Esophagus squamous epithelium (tissue), 5 donors: ENCODE results near the gene NEFH. TPM values are rescaled to one million over a fixed set of nuclear protein-coding genes. Genes with fewer than 3 reads are reported as not detected.

Experiments used
- DNase-seq: peaks from one replicate; lab custom pipeline; 2025; lab: John Stamatoyannopoulos, UW
- H3K27ac ChIP-seq, 4 donors: fragments of 200-600 bp; sonication (generic); one replicate each; pipeline ENCODE4 v1.5.1; 2016 to 2019; ENCODE audit warnings: mild to moderate bottlenecking in 1 of 4
- H3K27me3 ChIP-seq, 4 donors: fragments of 200-600 bp; sonication (generic); 1 replicate in 3 of 4; 2 replicates in 1 of 4; pipeline versions ENCODE4 v1.5.1 to v1.6.0; 2017 to 2021; ENCODE audit warnings: antibody characterized with exemption in 1 of 4
- H3K36me3 ChIP-seq, 3 donors: fragments of 200-600 bp; sonication (generic); one replicate each; pipeline ENCODE4 v1.5.1; 2016 to 2019
- H3K4me1 ChIP-seq, 3 donors: fragments of 200-600 bp; sonication (generic); one replicate each; pipeline ENCODE4 v1.5.1; 2017 to 2019
- H3K4me3 ChIP-seq, 4 donors: fragments of 200-600 bp; sonication (generic); 1 replicate in 3 of 4; 2 replicates in 1 of 4; pipeline ENCODE4 v1.5.1; 2016 to 2019; ENCODE audit warnings: mild to moderate bottlenecking in 2 of 4, moderate library complexity in 1 of 4
- H3K9me3 ChIP-seq, 3 donors: fragments of 200-600 bp; sonication (generic); one replicate each; pipeline ENCODE4 v1.5.1; 2016 to 2019
- POLR2A ChIP-seq, 4 donors: fragments of 450-650 bp; IDR thresholded peaks; one replicate each; pipeline ENCODE4 v1.6.1; 2017; ENCODE audit warnings: antibody characterized with exemption in 4 of 4, mild to moderate bottlenecking in 4 of 4, moderate library complexity in 3 of 4
- WGBS, 2 donors: methylation state at CpG; one replicate each; pipeline ENCODE4 v1.1.5; 2018; 5-methylcytosine and 5-hydroxymethylcytosine counted together
- intact Hi-C: fragments of 100-400 bp; cut with DNase I; formaldehyde crosslinking; loops from one replicate; pipeline ENCODE4 v1.15.0; 2022
- total RNA-seq, 4 donors: library from RNA; depleted of rRNA; stranded (reverse); fragments of >200 nt; gene quantifications; one replicate each; pipeline ENCODE4 v1.1.0, GENCODE V29; 2016
- TF ChIP-seq, protein P1 (sequence below), 6 experiments: fragments of 450-650 bp in 4 of 6; fragments of 200-600 bp in 2 of 6; sonication (generic) in 2 of 6; IDR thresholded peaks; one replicate each; pipeline ENCODE4 v1.5.1; 2016 to 2019; ENCODE audit warnings: antibody characterized with exemption in 6 of 6, mild to moderate bottlenecking in 4 of 6, moderate library complexity in 4 of 6
- donor health status: DM: yes; HTN: yes; CAD: no.

NEFH gene
- total RNA-seq, 4 donors from 2014 or later: 0.44 to 0.95 TPM; not detected in 2

GRCh38 chr22:29445508-29445907, 34.5 kb upstream of the NEFH start:
- no peaks in the 10 kb centered on the region for H3K9me3 ChIP-seq
- intact Hi-C loops: no loop called here
- no peaks in the 10 kb centered on the region for H3K4me1 ChIP-seq
- no peaks in the 10 kb centered on the region for H3K36me3 ChIP-seq
- peaks cover 0 to 27% (median 0%) of the 10 kb centered on the region in 4 donors for H3K27me3 ChIP-seq
- TF ChIP-seq, protein P1, sequence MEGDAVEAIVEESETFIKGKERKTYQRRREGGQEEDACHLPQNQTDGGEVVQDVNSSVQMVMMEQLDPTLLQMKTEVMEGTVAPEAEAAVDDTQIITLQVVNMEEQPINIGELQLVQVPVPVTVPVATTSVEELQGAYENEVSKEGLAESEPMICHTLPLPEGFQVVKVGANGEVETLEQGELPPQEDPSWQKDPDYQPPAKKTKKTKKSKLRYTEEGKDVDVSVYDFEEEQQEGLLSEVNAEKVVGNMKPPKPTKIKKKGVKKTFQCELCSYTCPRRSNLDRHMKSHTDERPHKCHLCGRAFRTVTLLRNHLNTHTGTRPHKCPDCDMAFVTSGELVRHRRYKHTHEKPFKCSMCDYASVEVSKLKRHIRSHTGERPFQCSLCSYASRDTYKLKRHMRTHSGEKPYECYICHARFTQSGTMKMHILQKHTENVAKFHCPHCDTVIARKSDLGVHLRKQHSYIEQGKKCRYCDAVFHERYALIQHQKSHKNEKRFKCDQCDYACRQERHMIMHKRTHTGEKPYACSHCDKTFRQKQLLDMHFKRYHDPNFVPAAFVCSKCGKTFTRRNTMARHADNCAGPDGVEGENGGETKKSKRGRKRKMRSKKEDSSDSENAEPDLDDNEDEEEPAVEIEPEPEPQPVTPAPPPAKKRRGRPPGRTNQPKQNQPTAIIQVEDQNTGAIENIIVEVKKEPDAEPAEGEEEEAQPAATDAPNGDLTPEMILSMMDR (IDR thresholded peaks at IDR 0.05): no peak
- TF ChIP-seq POLR2A (IDR thresholded peaks at IDR 0.05): no peak
- DNase-seq: no peak
- no peak overlapping the region for H3K4me3 ChIP-seq
- 79 to 81% methylated on average over 4 of the region's 4 CpGs for WGBS, 2 donors
- no peak overlapping the region for H3K27ac ChIP-seq

GRCh38 chr22:29447906-29448305, 32.1 kb upstream of the NEFH start:
- Histone ChIP-seq H3K4me3 (no peak overlapping the region), H3K36me3 (no peaks in the 10 kb centered on the region), H3K27ac (no peak overlapping the region), H3K9me3 (no peaks in the 10 kb centered on the region), H3K4me1 (no peaks in the 10 kb centered on the region), H3K27me3 (peaks cover 0 to 24% (median 0%) of the 10 kb centered on the region in 4 donors)
- intact Hi-C loops: no loop called here
- TF ChIP-seq, protein P1 (IDR thresholded peaks at IDR 0.05): no peak
- TF ChIP-seq POLR2A (IDR thresholded peaks at IDR 0.05): no peak
- no peak for DNase-seq
- 82 to 83% methylated on average over 2 to 4 of the region's 5 CpGs for WGBS, 2 donors

- DNase-seq: no peak
- no peaks in the 10 kb centered on the region for H3K36me3 ChIP-seq
- H3K4me1 ChIP-seq: no peaks in the 10 kb centered on the region
- H3K9me3 ChIP-seq: no peaks in the 10 kb centered on the region
- no peak for TF ChIP-seq POLR2A (IDR thresholded peaks at IDR 0.05)
- TF ChIP-seq, protein P1 (IDR thresholded peaks at IDR 0.05): no peak
- intact Hi-C loops: no loop called here
- peaks cover 0 to 15% (median 0%) of the 10 kb centered on the region in 4 donors for H3K27me3 ChIP-seq
- no peak overlapping the region for H3K27ac ChIP-seq
- no peak overlapping the region for H3K4me3 ChIP-seq
- WGBS, 2 donors: 86 to 88% methylated on average over 9 to 10 of the region's 11 CpGs
These were observed 30.6 kb upstream of the NEFH start for GRCh38 chr22:29449296-29449875.

DNA sequence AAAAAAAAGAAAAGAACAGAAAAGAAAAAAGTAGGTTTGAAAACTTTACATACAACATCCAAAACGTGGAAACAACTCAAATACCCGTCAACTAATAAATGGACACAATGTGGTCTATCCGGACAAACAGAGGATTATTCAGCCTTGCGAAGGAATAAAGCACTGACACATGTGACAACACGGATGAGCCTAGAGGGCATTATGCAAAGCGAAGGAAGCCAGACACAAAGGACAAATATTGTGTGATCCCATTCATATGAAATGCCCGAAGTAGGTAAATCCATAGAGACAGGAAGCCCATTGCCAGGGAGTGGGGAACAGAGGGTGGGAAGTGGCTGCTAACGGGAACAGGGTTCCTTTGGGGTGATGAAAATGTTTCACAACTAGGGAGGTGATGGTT, 29.8 kb upstream of the NEFH start:
- intact Hi-C loops: no loop called here
- Histone ChIP-seq H3K27me3 (peaks cover 0 to 7% (median 0%) of the 10 kb centered on the region in 4 donors), H3K36me3 (no peaks in the 10 kb centered on the region), H3K4me1 (no peaks in the 10 kb centered on the region), H3K4me3 (no peak overlapping the region), H3K27ac (no peak overlapping the region), H3K9me3 (no peaks in the 10 kb centered on the region)
- TF ChIP-seq POLR2A (IDR thresholded peaks at IDR 0.05): no peak
- TF ChIP-seq, protein P1 (IDR thresholded peaks at IDR 0.05): no peak
- 33 to 46% methylated on average over 8 of the region's 8 CpGs for WGBS, 2 donors
- no peak for DNase-seq

DNA sequence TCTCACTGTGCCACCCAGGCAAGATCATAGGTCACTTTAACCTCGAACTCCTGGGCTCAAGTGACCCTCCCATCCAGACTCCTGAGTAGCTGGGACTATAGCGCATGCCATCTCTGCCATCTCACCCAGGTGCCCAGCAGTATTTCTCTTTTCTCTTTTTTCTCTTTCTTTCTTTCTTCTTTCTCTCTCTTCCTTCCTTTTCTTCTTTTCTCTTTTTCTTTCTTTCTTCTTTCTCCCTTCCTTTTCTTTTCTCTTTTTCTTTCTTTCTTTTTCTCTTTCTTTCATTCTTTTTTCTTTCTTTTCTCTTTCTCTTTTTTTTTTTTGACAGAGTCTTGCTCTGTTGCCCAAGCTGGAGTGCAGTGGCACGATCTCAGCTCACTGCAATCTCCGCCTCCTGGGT, 28.2 kb upstream of the NEFH start:
- no peak for TF ChIP-seq POLR2A (IDR thresholded peaks at IDR 0.05)
- TF ChIP-seq, protein P1 (IDR thresholded peaks at IDR 0.05): no peak
- Histone ChIP-seq H3K27ac (no peak overlapping the region), H3K9me3 (no peaks in the 10 kb centered on the region), H3K4me1 (no peaks in the 10 kb centered on the region), H3K4me3 (no peak overlapping the region), H3K36me3 (no peaks in the 10 kb centered on the region), H3K27me3 (peaks cover 0 to 7% (median 0%) of the 10 kb centered on the region in 4 donors)
- intact Hi-C loops: no loop called here
- no peak for DNase-seq
- WGBS, 2 donors: 81 to 84% methylated on average over 2 to 4 of the region's 4 CpGs
